GM12875 (cell line): Measurements from ENCODE around the gene RALY.

Source experiments
- H3K4me3 ChIP-seq: one replicate; pipeline ENCODE4 v1.5.1; 2011; ENCODE audit warnings: low read depth, low read length, control low read depth
- TF ChIP-seq, protein P1 (sequence below): IDR thresholded peaks from 2 replicates; pipeline ENCODE4 v1.5.1; 2011; ENCODE audit warnings: low read depth, mild to moderate bottlenecking, control low read depth, inconsistent platforms, low read length, moderate library complexity, borderline replicate concordance; ENCODE audit not compliant: insufficient read depth

The RALY gene

DNA sequence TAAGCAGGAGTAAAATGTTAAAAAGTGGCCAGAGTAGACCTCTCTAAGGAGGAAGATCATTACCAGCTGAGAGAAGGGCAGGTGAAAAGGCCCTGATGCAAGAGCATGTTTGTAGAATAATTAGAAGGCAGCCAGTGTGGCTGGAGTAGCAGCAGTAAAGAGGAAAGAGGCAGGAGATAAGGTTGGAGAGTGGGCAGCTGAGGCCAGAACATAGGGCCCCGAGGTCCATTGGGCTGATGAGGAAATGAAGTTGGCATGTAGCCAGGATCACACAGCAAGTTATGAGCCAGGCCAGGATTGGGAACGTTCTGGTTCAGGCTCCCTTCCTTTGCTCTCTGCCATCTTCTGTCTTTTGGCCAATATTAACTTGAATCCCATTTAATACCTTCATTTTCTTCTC, 51.6 kb downstream of the RALY start:
- TF ChIP-seq, protein P1, sequence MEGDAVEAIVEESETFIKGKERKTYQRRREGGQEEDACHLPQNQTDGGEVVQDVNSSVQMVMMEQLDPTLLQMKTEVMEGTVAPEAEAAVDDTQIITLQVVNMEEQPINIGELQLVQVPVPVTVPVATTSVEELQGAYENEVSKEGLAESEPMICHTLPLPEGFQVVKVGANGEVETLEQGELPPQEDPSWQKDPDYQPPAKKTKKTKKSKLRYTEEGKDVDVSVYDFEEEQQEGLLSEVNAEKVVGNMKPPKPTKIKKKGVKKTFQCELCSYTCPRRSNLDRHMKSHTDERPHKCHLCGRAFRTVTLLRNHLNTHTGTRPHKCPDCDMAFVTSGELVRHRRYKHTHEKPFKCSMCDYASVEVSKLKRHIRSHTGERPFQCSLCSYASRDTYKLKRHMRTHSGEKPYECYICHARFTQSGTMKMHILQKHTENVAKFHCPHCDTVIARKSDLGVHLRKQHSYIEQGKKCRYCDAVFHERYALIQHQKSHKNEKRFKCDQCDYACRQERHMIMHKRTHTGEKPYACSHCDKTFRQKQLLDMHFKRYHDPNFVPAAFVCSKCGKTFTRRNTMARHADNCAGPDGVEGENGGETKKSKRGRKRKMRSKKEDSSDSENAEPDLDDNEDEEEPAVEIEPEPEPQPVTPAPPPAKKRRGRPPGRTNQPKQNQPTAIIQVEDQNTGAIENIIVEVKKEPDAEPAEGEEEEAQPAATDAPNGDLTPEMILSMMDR: no peak
- H3K4me3 ChIP-seq: no peak overlapping the region

DNA sequence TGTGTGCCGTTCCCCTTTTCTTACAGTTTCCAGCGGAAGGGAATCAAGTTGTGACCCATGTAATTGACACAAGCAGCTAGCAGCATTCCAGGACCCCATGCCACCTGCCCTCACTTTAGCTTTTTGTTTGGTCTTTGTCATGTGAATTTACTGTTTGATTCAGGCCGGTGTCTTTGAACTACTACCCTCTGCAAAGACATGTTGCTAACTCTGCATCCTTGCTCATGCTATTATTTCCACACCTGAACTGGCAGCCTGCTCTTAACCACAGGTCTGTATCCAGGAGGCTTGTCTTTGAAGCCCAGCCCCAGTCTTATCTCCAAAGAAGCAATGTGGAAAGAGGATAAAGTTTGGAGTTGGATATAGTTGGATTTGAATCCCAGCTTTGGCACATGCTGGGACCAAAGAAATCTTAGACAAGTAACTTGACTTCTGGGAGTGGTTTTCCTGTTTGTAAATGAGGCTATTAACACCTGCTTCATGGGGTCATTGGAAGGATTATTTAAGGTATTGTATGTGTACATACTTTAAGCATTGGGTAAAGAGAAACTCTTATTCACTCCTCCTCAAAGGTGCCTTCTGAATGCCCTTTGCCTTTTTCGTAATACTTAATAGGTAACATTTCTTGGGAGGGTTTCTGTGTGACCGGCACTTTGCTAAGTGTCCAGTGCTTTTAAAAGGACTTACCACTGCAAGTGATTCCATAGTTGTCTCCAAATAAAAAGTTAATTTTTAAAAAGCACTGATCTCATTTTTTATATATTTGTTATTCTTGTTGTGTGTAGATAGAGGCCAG, 52.4 kb downstream of the RALY start:
- no peak overlapping the region for H3K4me3 ChIP-seq
- TF ChIP-seq, protein P1: no peak

DNA sequence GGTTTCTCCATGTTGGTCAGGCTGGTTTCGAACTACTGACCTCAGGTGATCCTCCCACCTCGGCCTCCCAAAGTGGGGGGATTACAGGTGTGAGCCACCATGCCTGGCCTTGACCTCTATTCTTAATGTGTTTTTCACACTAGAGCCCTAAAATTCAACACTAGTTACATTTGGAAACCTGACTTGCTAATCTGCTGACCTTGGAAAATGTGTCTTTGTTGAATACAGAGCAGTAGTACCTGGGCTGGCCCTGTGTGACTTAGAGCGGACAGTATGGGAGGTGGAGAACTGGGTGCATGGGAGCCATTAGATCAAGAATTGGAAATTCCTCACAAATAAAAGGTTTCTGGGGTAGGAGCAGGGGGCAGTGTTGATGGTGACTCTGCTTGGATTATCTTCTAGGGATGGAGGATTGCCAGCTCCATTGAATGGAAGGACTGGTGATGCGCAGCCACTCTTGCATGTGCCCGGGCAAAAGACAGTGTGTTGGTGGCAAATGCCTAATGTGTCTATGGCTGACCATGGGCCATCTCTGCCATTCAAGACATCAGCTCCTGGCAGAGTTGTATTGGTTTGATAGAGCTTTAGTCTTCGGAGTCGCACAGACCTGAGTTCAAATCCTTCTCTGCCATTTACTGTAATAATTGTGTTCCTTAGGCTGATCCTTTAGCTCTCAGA, 53.4 kb downstream of the RALY start:
- no peak overlapping the region for H3K4me3 ChIP-seq
- TF ChIP-seq, protein P1: no peak

DNA sequence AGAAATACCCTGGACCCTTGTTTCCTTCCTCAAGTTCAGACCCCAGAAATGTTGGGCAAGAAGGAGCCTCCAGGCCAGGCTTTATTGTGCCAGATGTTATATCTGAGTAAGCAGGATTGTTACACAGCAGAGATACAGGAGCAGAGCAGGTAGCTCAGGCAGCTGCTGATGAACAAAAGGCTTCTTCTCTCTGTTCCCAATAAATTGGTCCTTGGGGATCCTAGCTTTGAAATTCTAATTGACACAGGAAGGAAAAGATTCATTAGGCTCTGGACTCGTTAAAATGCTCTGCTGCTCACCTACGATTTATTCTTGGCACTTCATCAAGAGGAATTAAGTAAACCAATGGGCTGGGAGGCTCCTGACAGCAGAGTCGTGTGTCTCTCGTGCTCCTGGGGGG, 54.2 kb downstream of the RALY start:
- TF ChIP-seq, protein P1: no peak

DNA sequence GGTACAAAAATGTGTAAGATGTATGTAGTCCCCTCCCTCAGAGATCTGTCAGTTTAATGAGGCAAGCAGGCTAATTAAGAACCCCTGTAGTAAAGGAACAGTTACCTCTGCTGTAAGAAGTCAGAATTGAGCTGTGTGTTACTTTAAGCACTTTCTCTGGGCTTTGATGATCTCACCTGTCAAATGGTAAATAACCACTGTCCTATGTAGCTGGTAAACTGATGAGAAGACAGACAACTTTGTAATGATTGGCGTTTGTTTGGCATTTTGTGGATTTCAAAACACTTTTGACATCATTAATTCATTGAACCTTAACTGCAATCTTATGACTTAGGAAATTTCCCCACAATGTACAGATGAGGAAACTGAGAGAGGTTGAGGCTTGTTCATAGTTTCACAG, 55.7 kb downstream of the RALY start:
- TF ChIP-seq, protein P1: no peak
- H3K4me3 ChIP-seq: no peak overlapping the region

More for the DNA sequence above, 54.2 kb downstream of the RALY start:
- no peak overlapping the region for H3K4me3 ChIP-seq

DNA sequence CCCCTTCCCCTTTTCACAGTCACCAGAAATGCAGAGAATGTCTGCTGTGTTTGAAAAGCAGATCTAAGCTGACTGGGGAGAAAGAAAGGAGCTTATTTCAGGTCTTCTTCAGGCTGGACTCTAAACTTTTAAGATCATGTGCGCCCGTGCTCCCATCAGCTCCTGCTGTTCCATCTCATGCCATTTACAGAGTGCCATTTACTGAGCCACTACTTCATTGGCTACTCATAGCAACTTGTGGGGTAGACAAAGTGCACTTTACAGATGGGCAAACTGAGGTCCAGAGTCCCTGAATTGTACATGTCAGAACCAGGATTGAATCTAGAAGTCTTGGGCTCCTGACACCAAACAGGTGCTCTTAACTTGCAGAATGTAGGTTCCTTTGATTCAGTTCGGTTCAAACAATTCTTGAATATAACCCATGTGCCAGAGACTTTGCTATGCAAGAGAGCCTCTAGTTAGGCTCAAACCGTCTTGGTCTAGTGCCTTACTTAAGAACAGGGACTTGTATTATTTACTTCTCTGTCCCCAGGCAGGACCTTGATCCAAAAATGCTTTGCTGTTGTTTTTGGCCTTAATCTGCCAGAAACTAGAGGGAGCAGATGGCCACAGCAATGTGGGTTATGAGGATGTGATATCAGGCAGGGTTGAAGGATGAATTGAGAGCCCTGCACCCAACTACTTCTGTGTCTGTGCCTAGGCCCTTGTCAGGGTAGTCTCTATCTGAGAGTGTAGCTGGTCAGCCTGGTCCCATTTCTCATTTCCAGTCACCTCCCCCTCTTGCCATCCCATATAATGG, 56.4 kb downstream of the RALY start:
- TF ChIP-seq, protein P1: no peak
- H3K4me3 ChIP-seq: no peak overlapping the region

DNA sequence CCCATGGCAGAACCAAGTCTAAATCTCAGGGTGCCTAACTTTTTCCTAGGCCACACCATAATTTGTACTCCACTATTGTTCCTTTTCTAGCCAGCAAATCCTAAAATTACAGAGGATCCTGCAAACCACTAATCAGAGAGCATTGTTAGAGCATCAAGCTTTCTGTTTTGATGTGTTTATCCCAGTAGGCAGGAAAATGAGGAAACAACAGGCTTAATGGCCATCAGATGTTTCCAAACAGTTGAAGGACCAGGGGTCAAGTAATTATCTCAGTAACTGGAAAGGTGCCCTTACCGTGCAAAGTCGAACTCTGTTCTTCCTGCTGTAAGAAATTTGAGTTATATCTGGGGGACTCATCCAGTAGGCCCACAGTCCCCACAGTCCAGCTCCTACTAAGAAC, 58.7 kb downstream of the RALY start:
- TF ChIP-seq, protein P1: no peak
- H3K4me3 ChIP-seq: no peak overlapping the region
